Gastrocnemius medialis (tissue), 4 donors: ENCODE measurements around the gene PPIG. TPM values are rescaled to one million over a fixed set of nuclear protein-coding genes. Genes with fewer than 3 reads are reported as not detected.

Experiments used
- ATAC-seq, 2 donors: fragments of 150-250 bp; one replicate each; pipeline ENCODE4 v1.9.1; 2016
- DNase-seq, 2 donors: peaks; one replicate each; pipeline ENCODE4 v3.0.0-alpha.2; 2019
- H3K27ac ChIP-seq, 4 donors: fragments of 200-600 bp; sonication (generic); 1 replicate in 1 of 4; 2 replicates in 3 of 4; pipeline ENCODE4 v1.5.1; 2016 to 2018; ENCODE audit warnings: mild to moderate bottlenecking in 2 of 4, moderate library complexity in 1 of 4
- H3K27me3 ChIP-seq, 3 donors: fragments of 200-600 bp; sonication (generic) in 2 of 3; 1 replicate in 1 of 3; 2 replicates in 2 of 3; pipeline versions ENCODE4 v1.5.1 to v1.6.0; 2016 to 2019; ENCODE audit warnings: mild to moderate bottlenecking in 1 of 3, moderate library complexity in 1 of 3
- H3K36me3 ChIP-seq, 2 donors: fragments of 200-600 bp; sonication (generic) in 1 of 2; one replicate each; pipeline ENCODE4 v1.5.1; 2017 to 2018
- H3K4me1 ChIP-seq, 2 donors: fragments of 200-600 bp; sonication (generic) in 1 of 2; one replicate each; pipeline ENCODE4 v1.5.1; 2016 to 2017; ENCODE audit warnings: mild to moderate bottlenecking in 2 of 2
- H3K4me3 ChIP-seq, 4 donors: fragments of 200-600 bp; sonication (generic) in 3 of 4; 1 replicate in 1 of 4; 2 replicates in 3 of 4; pipeline ENCODE4 v1.5.1; 2016 to 2019; ENCODE audit warnings: mild to moderate bottlenecking in 2 of 4
- H3K9me3 ChIP-seq, 3 donors: fragments of 200-600 bp; sonication (generic) in 2 of 3; 1 replicate in 1 of 3; 2 replicates in 2 of 3; pipeline ENCODE4 v1.5.1; 2016 to 2019
- CTCF ChIP-seq, 5 experiments: fragments of 450-650 bp in 3 of 5; fragments of 200-600 bp in 2 of 5; sonication (generic) in 2 of 5; IDR thresholded peaks in 4 of 5; conservative IDR thresholded peaks in 1 of 5; 1 replicate in 4 of 5; 2 replicates in 1 of 5; pipeline ENCODE4 v1.5.1; 2016 to 2019; ENCODE audit warnings: antibody characterized with exemption in 5 of 5, mild to moderate bottlenecking in 3 of 5, moderate library complexity in 3 of 5
- POLR2A ChIP-seq, 2 donors: fragments of 450-650 bp; IDR thresholded peaks; one replicate each; pipeline ENCODE4 v1.6.1; 2017; ENCODE audit warnings: antibody characterized with exemption in 2 of 2, mild to moderate bottlenecking in 2 of 2, moderate library complexity in 2 of 2
- in situ Hi-C, 4 donors: fragments of 200-750 bp; cut with MboI; loops; one replicate each; pipeline versions ENCODE4 v1.15.0 to v1.8.0; 2017; ENCODE audit warnings: low sequenced_read_pairs in 4 of 4
- intact Hi-C: fragments of 100-400 bp; cut with DNase I; formaldehyde crosslinking; loops from one replicate; pipeline ENCODE4 v1.15.1; 2023; ENCODE audit warnings: low total_unique reads
- total RNA-seq, 4 donors: library from RNA; depleted of rRNA; stranded (reverse); fragments of >200 nt; gene quantifications; one replicate each; pipeline versions ENCODE4 v1.1.0 to v1.2.3, GENCODE V29; 2016

PPIG gene
- total RNA-seq, 4 donors from 2014 or later = 27.7 to 40.5 (median 29.3) TPM

- intact Hi-C loops = no loop called here
- H3K9me3 ChIP-seq = no peaks in the 10 kb centered on the region
- no peaks in the 10 kb centered on the region for H3K27me3 ChIP-seq
- no peak overlapping the region for H3K4me3 ChIP-seq
- no peaks in the 10 kb centered on the region for H3K4me1 ChIP-seq
- in situ Hi-C loops = no loop called here
- H3K27ac ChIP-seq = no peak overlapping the region
- no peak for TF ChIP-seq POLR2A (IDR thresholded peaks at IDR 0.05)
- no peak for TF ChIP-seq CTCF (IDR thresholded peaks at IDR 0.05 in 4 of 5, conservative IDR thresholded peaks at IDR 0.05 in 1 of 5)
- H3K36me3 ChIP-seq = peaks cover 2 to 31% of the 10 kb centered on the region in 2 donors
- ATAC-seq = no peak
- DNase-seq = no peak
Measured at GRCh38 chr2:169620509-169620908, 36.4 kb downstream of the PPIG start.

- in situ Hi-C loops = no loop called here
- H3K36me3 ChIP-seq = peaks cover 0 to 16% of the 10 kb centered on the region in 2 donors
- intact Hi-C loops = no loop called here
- ATAC-seq = no peak
- no peak overlapping the region for H3K27ac ChIP-seq
- no peak overlapping the region for H3K4me3 ChIP-seq
- TF ChIP-seq CTCF (IDR thresholded peaks at IDR 0.05 in 4 of 5, conservative IDR thresholded peaks at IDR 0.05 in 1 of 5) (no peak), POLR2A (IDR thresholded peaks at IDR 0.05) (no peak)
- H3K4me1 ChIP-seq = no peaks in the 10 kb centered on the region
- H3K27me3 ChIP-seq = no peaks in the 10 kb centered on the region
- DNase-seq = no peak
- H3K9me3 ChIP-seq = no peaks in the 10 kb centered on the region
Measured at GRCh38 chr2:169623235-169623634, 39.1 kb downstream of the PPIG start.

- no peak for TF ChIP-seq POLR2A (IDR thresholded peaks at IDR 0.05)
- TF ChIP-seq CTCF (IDR thresholded peaks at IDR 0.05 in 4 of 5, conservative IDR thresholded peaks at IDR 0.05 in 1 of 5) = no peak
- Histone ChIP-seq H3K9me3 (no peaks in the 10 kb centered on the region), H3K27ac (no peak overlapping the region), H3K36me3 (peaks cover 0 to 19% of the 10 kb centered on the region in 2 donors), H3K4me3 (no peak overlapping the region), H3K27me3 (no peaks in the 10 kb centered on the region), H3K4me1 (no peaks in the 10 kb centered on the region)
- ATAC-seq = no peak
- intact Hi-C loops (no loop called here), in situ Hi-C loops (no loop called here)
- no peak for DNase-seq
Measured at GRCh38 chr2:169625781-169626180, 41.6 kb downstream of the PPIG start.

- no peak for TF ChIP-seq POLR2A (IDR thresholded peaks at IDR 0.05)
- no peak for TF ChIP-seq CTCF (IDR thresholded peaks at IDR 0.05 in 4 of 5, conservative IDR thresholded peaks at IDR 0.05 in 1 of 5)
- no peak for DNase-seq
- Histone ChIP-seq H3K36me3 (peaks cover 0 to 62% of the 10 kb centered on the region in 2 donors), H3K27ac (no peak overlapping the region), H3K4me1 (no peaks in the 10 kb centered on the region), H3K9me3 (no peaks in the 10 kb centered on the region), H3K27me3 (no peaks in the 10 kb centered on the region), H3K4me3 (no peak overlapping the region)
- in situ Hi-C loops (no loop called here), intact Hi-C loops (no loop called here)
- no peak for ATAC-seq
Measured at GRCh38 chr2:169636440-169637097, 52.4 kb downstream of the PPIG start.

- no peak for ATAC-seq
- no peaks in the 10 kb centered on the region for H3K27me3 ChIP-seq
- intact Hi-C loops (no loop called here), in situ Hi-C loops (no loop called here)
- peaks cover 0 to 52% of the 10 kb centered on the region in 2 donors for H3K36me3 ChIP-seq
- no peaks in the 10 kb centered on the region for H3K4me1 ChIP-seq
- no peak for DNase-seq
- no peak overlapping the region for H3K27ac ChIP-seq
- H3K9me3 ChIP-seq = no peaks in the 10 kb centered on the region
- no peak overlapping the region for H3K4me3 ChIP-seq
- TF ChIP-seq CTCF (IDR thresholded peaks at IDR 0.05 in 4 of 5, conservative IDR thresholded peaks at IDR 0.05 in 1 of 5) (no peak), POLR2A (IDR thresholded peaks at IDR 0.05) (no peak)
Measured at GRCh38 chr2:169637620-169638019, 53.5 kb downstream of the PPIG start.
